ENCODE results near the gene MIER2. TPM values are rescaled to one million over a fixed set of nuclear protein-coding genes. Genes with fewer than 3 reads are reported as not detected.

The MIER2 gene
- total RNA-seq, 1 donor from 2014 or later, result 20.1 TPM

Other genes starting within 250 kb of the MIER2 start
- not detected in 2 replicates for gene OR4F17, start 237.7 kb downstream of the MIER2 start, total RNA-seq
- gene PLPP2, start 53.4 kb downstream of the MIER2 start, total RNA-seq, result 2.1 and 9.0 TPM in 2 replicates
- 0.14 and 0.20 TPM in 2 replicates for gene C2CD4C, start 64.4 kb upstream of the MIER2 start, total RNA-seq
- 3.5 and 4.7 TPM in 2 replicates for gene SHC2, start 116.2 kb upstream of the MIER2 start, total RNA-seq
- gene MADCAM1, start 151.7 kb upstream of the MIER2 start, total RNA-seq, result 0.07 TPM in 2 replicates
- 24.2 and 39.6 TPM in 2 replicates for gene TPGS1, start 162.7 kb upstream of the MIER2 start, total RNA-seq
- 97.0 and 108 TPM in 2 replicates for gene CDC34, start 187.0 kb upstream of the MIER2 start, total RNA-seq
- gene GZMM, start 199.3 kb upstream of the MIER2 start, total RNA-seq, result not detected in 2 replicates
- 237 and 352 TPM in 2 replicates for gene BSG, start 227.8 kb upstream of the MIER2 start, total RNA-seq
- gene HCN2, start 245.1 kb upstream of the MIER2 start, total RNA-seq, result 0.32 and 0.79 TPM in 2 replicates